HG03095 (cell line): ENCODE results near the gene KDM4B.
"Not testable (repeated sequence)": the region's sequence is repeated elsewhere in the genome, so short reads cannot be mapped to it uniquely, and the experiment has no call there.

Experiments
- ATAC-seq: cut with Tn5 transposase; IDR thresholded peaks from one replicate; pipeline ENCODE4 v1.9.1; 2021; ENCODE audit warnings: moderate library complexity; ENCODE audit not compliant: unreplicated experiment

The KDM4B gene

DNA sequence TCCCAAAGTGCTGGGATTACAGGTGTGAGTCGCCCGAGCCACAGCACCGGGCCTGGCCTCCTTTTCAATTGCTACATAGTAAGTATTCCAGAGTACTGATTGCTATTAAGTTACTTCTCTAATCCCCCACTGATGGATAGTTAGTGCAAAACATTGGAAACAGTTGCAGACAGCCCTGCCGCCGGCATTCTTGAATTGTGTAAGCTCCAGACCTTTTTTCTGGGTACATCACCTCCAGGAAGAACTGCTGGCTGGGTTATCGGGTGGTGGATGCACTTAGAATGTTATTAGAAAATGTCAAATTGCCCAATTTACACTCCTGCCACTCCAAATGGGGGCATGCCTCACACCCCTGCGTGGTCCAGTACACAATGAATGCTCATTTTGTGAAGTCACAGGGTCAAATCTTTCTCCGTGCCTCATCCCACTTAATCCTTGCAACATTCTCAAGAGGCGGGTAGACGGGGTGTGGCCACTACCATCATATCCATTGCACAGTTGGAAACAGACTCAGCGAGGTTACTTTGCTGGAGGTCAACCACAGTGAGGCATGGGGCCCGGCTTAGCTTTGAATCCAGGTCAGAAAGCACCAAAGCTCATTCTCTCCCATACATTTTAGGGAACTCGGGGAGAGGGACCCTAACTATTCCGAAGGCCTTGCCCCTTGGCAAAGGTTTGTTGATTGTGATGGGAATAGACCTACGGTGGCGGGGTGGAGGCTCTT, 1.0 kb upstream of the KDM4B start:
- no peak for ATAC-seq

DNA sequence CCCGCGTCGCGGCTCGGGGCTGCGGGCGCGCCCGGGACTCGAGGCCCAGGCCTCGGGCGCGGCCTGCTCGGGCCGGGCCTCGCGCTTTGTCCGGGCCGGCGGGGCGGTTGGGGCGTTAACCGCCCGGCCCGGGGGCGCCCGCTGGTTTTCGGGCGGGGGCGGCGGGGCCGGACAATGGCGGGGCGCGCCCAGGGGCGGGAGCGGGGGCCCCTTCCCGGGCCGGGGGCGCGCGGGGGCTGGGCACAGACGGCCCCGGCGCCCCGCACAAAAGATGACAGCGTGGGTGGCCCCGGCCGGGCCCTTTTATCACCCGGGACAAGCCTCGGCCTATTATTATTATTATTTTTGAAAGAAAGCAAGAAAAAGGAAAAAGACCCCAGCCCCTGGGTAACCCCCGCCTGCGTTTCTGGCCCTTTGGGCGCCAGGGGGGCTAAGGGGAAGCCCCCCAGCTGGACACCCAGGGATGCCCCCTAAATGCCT, 419 bp downstream of the KDM4B start:
- ATAC-seq, result peak; percentile 13

DNA sequence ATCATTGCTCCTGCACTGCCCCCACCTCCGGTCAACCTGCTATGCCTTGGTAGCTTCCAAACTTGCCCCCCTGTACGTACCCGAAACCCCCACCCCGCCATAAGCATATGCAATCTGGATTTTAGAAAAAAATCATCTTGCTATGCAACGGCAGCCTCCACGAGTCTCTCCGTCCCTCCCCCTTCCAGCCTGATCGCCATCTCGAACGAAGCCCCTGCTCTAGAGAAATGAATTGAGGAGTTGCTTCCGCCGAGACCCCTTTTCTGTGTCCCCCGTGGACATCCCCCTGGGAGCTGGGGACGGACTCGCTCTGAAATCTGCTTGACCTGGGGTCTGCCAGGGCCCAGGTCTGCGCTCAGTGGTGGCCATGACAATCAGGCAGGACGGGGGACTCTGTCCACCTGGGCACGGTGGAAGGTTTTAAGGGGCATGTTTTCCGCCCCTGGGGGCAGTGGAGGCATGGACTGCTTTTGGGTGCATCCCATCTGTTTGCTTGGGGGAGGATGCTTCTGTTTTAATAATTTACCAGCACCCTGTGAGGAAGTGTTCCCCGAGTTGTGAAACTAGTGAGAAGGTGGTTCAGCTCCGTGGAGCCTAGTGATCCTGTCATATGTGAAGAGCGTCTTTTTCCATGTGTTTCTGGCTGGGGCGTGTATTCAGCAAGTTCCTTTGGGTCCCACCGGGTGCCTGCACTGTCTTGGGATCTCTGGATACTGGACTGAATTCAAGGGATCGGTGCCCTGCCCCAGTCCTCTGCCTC, 1.0 kb downstream of the KDM4B start:
- no peak for ATAC-seq

- no peak for ATAC-seq
Observed at GRCh38 chr19:4970558-4971423, 1.9 kb downstream of the KDM4B start.

DNA sequence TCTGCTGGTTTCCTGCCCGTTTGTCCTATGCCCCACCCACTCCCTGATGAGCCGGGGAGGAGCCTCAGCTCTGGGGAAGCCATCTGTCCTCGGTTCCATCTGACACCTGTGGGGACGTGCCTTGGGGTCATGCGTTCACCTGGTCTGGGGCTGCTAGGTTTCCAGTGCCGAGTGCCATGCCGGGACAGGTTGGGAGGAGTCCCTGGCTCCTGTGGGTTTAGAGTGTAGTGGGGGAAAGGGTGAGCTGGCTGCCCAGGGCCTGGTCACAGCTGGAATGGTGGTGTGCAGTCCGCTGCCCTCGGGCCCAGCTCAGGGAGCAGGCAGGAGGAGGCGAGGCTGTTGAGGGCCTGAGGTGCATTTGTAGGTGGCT, 2.5 kb downstream of the KDM4B start:
- ATAC-seq, result no peak

GRCh38 chr19:4971816-4972495, 3.0 kb downstream of the KDM4B start:
- no peak for ATAC-seq

- no peak for ATAC-seq
Observed at GRCh38 chr19:4972509-4973230, 3.8 kb downstream of the KDM4B start.

DNA sequence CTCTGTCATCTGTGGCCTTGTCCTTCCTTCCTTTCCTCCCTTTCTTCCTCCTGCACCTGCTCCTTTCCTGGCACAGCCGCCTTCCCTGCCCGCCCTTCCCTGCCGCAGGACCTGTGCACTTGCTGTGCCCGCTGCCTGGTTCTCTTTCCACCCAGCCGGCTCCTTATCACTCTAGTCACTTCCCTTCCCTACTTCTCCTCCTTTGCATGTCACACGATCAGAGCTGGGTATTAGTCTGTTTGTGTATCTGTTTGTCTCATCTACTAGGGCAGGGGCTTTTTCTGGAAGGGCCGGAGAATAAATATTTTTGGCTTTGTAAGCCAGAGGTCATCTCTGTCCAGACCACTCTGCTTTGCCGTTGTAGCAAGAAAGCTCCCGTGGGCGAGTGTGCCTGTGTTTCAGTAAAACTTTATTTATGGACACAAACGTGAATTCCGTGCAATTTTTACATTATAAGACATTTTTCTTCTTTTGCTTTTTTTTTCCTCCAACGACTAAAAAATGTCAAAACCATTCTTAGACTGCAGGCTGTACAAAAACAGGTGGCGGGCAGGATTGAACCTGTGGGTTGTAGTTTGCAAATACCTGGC, 6.1 kb downstream of the KDM4B start:
- no peak for ATAC-seq

- ATAC-seq, result not testable (repeated sequence)
Observed at GRCh38 chr19:4975601-4976000, 6.7 kb downstream of the KDM4B start.

- ATAC-seq, result no peak
Observed at GRCh38 chr19:4976401-4977298, 7.7 kb downstream of the KDM4B start.

GRCh38 chr19:4977299-4978174, 8.6 kb downstream of the KDM4B start:
- ATAC-seq, result no peak

- ATAC-seq, result no peak
Observed at GRCh38 chr19:4979211-4979807, 10.4 kb downstream of the KDM4B start.

- ATAC-seq, result no peak
Observed at GRCh38 chr19:4980067-4980466, 11.2 kb downstream of the KDM4B start.

DNA sequence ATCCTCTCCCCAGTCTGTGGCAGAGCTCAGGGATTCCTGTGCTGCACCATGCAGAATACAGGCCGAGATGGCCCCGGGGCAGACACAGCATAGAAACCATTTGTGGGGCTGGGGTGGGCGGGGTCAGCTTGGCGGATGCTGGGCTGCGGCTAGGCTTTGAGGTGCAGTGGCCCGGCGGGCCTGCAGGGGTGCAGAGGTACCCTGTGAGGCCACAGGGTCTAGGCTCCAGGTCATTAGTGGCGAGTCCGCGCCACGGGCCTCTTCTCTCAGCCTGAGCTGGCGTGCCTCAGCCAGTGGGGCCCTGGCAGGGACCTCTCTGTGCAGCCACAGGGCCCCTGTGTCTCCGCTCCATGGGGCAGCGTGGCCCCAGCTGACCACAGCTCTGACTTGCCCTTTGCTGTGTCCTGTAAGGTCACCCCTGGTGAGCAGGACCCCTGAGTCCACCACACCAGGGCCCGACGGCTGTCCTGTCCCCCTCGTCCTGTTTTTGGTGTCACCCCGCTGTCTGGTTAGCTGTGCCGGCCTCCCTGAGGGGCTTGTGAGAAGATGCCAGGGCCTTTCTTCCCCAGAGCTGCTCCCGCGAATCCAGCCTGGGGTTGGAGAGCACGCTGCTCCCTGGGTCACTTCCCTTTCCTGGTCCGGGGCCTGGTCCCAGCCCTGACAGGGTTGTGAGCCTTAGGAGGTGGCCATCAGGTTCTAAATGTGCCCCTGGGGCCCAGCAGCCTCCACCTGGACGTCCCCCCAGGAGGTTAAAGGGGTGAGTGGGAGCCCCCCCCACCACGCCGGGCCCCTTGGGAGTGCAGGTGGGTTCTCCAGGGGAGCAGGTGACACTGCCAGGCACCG, 12.1 kb downstream of the KDM4B start:
- no peak for ATAC-seq

- no peak for ATAC-seq
Observed at GRCh38 chr19:4981681-4981958, 12.7 kb downstream of the KDM4B start.

DNA sequence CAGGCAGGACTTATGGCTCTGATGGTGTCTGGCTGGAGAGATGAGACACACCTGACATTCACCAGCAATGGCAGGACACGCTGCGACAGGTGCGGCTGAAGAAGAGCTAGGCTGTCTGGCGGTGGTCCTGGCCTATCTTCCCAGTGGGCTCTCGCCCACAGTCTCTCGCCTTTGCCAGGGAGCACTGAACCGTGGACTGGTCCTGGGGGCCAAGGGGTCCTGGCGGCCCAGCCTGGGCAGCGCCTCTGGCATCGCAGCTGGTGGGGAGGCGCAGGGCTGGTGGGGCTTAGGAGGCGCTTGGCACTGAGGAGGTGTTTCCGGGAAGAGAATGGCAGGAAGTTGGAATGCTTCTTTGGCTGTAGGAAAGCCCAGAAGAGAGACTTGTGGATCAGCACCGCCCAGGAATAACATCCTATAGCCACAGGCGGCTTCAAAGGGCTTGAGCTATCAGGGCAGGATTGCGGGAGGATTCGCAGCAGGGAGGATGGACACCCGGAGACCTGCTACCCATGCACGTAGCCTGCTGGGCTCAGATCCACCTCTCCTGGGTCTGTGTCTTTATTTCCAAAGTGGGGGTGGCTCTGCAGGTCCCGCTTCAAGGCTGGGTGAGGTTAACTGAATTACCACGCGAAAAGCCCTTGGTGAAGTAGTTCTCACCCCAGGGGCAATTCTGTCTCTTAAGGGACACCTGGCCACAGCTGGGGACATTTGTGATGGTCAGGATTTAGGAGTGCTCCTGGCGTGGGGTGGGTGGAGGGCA, 14.6 kb downstream of the KDM4B start:
- no peak for ATAC-seq
